IPS DF 19.7 (cell line): ENCODE measurements around the gene PARVA.

Experiments used
- DNase-seq: peaks from one replicate; pipeline ENCODE4 v3.0.0-alpha.2; 2013; ENCODE audit warnings: low read depth, low spot score

Gene PARVA

DNA sequence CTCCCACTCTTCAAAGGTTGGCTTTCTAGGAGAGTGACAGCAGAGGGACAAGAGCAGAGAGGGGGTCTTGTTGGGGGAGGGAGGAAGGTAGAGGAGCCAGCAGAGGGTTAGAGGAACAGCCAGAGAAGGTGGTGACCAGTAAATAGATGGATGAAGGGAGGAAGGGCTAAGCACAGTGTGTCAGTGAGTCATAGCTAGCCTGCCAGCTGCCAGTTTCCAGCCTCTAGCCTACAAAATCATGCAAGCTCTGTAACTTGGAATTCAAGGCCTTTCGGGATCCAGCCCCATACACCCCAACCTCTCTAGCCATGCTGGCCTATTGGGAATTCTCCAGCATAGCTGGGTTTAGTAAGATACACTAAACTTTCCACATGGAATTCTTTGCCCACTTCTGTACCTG lies 149.4 kb downstream of the PARVA start:
- DNase-seq: no peak

DNA sequence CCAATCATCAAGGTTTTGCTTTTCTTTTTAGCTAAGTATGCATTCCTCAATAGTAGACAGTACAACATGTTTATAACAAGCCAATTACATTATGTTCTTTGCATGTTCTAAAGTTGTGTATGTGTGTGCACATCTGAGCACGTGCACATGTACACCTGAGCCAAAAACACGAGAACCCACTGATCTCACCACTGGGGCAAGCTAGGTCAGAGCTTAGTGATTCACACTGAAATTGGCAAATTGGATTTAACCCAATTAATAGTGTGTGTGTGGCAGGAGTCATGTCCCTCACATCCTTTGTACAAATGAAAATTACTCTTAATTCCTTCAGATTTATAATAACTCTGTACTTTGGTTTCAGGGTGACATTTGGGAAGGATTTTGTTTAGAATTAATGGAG lies 151.1 kb downstream of the PARVA start:
- no peak for DNase-seq

DNA sequence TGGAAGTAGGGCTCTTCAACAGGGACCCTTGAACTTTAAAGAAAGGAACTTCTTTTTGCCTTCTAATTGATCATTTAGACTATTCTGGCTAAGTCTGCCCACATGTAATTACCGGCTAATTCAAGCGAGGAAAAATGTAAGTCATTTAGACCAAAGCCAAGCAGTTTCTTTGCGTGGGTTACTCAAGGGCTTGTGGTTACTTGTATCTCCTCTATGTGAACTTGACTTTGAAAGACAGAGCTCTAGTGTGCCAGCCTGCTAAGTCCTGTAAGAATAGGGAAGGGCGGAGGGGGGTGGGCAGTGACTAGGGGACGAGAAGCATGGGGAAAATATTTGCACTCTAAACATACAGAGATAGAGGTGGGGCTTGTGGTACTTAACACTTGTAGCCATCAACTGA lies 151.7 kb downstream of the PARVA start:
- no peak for DNase-seq

DNA sequence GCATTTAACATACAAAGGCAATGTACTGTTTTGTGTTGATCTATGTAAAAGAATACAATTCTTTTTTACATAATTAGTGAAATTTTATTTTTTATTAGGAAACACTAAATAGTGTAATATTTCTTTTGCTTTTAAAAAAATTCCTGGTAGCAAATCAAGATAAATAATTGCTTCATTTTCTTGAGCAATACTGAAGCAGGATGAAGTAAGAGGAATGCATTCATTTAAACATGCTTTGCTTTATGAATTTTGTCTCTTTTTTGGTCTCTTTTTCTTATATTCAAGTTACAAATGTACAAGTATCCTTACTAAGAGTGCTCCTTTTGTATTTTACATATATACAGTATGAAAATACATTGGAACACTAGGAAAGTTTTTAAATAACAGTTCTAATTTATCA lies 152.4 kb downstream of the PARVA start:
- no peak for DNase-seq

DNA sequence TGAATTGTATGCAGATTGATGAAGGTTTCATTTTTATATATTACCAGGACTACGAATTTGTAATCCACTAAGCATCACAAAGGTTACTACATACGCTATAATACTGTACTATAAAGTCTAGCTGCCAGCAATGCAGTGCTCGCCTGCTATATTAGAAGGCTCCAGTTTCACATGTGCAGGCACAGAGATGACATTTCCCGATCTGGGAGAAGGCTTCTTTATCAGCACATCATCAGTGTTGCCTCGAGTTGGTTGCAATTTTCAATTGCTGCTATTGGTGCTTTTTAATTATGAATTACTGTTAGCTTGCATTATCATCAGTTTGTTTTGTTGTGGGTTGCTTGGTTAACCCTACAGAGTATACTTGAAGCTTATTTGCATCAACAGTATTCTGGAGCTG lies 153.6 kb downstream of the PARVA start:
- DNase-seq: no peak

DNA sequence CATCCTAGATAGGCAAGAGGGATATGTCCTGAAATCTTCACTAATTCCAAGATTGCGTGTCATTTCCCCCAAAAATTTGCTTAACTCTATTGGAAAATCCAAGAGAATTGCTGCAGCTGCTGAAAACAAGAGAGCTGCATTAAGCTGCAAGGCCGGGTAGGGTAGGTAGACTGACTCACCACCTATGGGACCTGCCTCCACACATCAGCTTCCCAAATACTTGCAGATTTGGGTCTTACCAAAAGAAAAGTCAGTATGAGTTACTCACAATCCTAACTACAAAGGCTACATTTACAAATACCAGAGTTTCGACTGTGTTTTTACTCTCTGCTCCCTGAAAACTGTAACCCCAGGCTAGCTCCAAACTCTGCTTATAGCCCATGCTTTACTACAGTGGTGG lies 154.3 kb downstream of the PARVA start:
- no peak for DNase-seq

DNA sequence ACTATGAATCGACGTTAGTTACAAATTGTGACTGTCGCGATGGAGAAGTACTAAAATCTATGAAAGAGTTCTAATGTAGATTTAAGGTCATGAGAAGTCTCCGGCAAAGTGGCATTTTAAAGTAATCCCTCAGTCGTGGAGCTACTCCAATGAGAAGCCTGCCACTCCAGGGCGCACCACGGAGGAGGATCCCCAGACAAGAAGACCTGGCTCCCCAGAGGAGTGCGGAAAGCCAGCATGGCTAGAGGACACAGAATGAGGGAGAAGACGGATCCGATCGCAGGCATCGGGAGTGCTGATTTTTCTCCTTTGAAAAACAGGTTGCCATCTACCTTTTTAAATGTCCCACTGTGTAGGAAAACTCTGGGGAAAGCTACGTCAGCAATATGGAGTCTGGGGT lies 155.2 kb downstream of the PARVA start:
- DNase-seq: no peak

DNA sequence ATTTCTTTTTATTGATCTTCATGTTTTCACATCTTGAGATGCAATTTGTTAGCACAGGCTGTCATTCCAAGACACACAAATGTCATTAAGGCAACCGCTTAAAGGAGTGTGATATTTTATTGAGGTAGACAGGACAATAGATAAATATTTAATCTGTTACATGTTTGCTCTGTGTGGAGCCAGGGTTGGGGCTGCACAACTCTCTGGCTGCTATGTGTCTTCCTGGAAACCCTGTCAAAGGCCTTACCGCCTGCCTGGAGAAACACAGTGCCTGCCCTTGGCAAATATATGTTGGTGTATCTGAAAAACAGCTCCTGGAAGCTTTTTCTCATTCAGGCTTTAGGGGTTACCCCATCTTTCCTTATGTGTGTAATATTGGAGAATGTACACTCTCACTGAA lies 157.2 kb downstream of the PARVA start:
- no peak for DNase-seq

DNA sequence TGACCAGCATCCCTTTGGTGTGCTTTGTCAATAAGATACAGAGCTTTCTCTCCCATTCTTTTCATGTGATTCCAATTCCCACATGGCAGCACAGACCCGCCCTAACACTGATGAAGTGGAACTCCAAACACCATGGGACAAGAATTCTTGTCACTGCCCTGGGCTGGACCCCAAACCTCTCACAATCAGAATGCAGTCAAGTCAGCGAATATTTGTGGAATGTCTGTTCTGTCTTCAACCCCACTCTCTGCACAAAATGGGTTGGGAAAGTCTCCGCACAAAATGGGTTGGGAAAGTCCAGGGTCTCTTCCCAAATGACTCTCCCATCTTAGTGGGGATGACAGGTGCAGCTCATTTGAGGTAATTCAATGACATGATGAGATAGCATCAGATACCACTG lies 157.9 kb downstream of the PARVA start:
- no peak for DNase-seq

DNA sequence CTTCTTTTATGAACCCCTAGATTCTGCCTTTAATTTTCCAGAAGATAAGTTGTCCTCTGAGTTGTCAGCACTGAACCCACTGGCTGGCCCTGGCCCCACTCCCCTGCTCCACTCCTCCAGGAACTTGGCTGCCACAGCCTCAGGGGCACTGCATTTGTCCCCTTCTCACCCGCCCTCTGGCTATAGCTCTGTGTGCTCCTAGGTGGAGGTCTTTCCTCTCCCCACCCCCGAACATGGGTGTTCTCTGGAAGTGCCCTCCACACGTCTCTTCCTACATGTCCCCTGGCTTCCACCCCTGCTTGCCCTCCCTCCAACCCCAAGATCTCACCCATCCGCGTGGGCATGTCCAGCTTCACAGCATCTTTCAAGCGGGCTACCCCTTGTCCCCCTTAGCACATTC lies 159.2 kb downstream of the PARVA start:
- DNase-seq: no peak

DNA sequence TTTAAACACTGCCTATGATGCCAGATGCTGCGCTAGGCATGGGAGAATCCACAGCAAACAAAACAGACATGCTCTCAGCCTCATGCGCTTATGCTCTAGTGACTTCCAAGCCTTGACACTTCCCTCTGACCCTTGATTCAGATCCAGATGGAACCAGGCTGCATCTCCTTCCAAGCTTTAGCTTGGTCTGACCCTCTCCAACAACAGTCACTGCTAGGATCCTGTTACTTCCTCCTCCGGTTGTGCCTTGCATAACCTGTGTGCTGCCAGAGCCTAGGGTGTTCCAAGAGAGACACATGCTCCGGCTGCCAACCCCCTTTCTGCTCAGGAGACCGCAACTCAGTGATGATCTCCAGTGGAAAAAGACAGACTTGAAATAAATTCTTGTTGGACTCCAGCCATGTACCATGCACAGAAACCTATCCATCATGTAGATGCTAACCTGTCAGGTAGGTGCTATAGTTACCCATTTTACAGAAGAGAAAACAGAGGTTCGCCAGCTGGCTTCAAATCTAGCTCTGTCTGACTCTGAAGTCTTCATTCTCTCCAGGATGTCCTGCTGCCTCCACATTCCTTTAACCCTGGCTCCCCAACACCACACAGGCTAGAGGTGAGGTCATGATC lies 160.5 kb downstream of the PARVA start:
- no peak for DNase-seq

DNA sequence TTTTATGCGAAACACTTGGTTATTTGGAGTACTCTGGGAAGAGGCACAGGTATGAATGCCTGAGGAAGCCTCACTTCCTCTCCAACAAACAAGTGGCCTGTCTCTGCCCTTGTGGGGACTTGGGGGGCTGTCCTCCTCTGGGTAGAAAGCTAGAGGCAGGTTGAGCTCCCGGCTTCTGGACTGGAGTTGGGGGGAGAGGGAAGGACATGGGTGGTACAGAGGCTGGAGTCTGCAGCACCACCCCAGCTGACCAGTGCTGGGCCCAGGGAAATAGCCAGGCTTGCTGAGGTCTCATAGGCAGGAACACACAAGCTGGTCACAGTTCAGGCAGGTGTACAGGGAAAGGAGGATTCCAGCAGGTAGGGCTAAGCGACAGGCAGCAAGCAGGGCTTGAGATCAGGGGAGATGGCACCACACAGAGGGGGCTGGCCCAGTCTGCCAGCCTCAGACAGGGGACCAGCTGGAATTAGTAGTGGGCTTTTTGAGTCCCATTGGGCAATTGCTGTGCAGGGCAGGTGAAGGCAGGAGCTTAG lies 161.6 kb downstream of the PARVA start:
- no peak for DNase-seq

DNA sequence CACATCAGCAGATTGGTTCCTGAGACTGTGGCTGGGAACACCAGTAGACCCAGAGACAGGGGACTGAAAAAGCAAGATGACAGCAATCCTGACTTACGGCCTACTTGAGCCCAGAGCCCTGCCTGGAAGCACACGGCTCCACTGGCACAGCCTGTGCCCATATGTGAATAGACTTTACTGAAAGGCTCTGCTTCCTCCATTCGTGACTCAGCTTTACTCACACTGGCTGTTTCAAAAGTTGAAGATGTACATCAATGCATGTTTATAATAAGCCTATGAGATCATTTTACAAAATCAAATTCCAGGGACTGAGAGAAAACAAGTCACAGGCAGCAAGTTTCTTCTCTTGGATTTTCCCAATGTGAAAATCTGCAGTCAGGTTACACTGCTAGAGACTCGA lies 162.2 kb downstream of the PARVA start:
- no peak for DNase-seq

DNA sequence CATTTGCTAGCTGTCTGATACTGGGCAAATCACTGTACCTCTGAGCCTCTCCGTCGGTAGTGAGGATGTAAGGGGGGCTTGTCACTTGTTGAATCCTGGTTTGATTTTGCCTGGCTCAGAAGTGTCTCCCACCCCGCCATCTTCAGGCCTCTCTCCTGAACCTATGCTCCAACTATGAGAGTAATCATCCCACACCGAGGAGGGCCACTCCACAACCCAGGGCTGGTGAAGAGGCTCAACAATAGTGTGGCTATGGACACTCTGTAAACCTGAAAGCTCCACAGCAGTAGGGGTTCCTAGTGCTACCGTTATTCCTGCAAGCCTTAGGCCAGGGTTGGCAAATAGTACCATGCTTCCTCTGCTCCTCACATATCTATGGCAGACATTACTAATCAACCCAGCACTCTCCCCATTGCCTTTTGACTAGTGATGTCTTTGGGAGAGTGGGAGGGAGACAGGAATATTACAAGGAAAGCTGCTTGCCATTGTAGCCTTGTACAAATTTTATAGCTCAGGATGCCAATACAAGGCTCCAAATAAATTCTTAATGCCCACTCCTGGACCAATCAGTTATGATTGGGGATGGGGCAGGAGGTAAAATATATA lies 162.8 kb downstream of the PARVA start:
- DNase-seq: no peak

DNA sequence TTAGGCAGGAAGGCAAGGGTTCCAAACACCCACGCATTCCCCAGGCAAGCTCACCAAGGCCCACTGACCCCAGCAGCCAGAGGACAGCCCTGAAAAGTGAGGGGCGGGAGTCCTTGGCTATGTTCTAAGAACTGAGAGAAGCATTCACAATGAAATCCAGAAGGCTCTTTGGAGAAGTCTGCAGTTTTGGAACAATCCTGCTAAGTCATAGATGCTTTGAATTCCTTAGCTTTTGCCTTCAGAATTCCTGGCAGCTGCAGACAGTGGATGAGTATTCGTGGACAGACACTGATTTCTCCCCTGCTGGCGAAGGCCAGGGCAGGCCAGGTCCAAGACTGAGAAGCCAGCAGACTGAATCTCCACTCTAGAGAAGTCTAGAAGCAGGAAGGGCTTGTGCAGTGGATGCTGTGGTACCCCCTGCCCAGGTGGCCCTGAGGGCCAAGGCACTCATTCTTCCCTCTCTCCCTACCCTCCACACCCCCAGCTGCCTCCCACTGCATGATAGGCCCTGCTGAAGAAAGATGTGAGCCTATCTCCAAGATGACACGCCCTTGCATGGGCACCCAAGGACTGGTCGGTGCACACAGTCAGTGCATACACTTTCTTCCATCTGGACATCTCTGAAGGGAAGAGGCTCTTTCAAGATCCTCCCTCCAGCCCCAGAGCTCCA lies 163.7 kb downstream of the PARVA start:
- no peak for DNase-seq

DNA sequence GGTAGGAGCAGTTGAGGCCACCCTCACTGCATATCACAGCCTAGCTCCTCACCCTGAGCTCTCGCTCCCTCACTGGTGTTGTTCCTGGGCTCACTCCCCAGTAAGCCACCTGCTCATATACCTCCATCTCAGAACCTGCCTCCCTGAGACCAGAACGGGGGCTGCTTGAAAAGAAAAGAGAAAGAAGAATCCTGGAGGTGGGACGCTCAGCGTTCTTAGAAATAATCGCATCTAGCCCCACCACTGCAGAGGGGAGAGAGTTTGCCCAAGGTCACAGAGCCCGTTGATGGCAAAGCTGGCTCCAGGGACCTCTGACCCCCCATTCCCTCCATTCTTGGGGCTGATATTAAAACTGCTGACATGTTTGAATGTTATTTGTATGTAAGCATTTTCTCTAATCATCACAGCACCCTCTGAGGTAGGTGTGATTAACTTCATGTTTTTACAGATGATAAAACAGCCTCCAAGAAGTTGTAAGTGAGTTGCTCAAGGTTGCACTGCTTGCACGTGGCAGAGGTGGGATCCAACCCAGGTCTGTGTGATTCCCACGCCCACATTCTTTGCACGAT lies 164.3 kb downstream of the PARVA start:
- DNase-seq: no peak

DNA sequence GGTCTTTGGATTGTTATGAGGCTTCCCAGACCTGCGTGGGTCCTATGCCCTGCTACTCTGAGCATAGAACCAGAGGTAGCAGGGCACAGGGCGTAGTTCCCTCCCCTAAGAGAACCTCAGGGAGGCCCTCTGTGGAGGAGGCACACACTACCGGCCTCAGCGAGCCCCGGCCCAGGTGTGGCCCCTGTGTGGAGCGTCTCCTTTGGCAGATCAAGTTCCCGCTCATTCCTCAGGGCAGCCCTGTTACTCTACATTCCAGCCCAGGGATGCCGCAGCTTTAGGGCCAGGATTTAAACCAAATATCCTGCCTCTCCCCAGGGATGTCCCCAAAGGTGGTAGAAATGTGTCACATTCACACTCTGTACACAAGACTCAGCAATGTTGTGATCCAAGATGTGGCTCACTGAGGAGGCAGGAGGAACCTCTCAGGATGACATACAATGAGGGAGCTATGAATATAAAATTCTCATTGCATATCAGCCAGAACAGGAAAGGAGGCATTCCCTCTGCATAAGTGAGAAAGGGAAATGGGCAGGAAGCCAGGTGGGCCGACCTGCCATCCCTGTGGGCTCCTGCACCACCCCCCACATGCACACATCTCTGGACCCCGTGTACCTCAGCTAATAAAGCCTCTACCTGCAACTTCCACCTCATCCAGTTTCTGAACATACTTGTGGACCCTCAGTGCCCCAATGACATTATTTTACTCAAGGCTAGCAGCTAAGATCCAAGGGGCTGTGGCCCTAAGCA lies 165.0 kb downstream of the PARVA start:
- no peak for DNase-seq

DNA sequence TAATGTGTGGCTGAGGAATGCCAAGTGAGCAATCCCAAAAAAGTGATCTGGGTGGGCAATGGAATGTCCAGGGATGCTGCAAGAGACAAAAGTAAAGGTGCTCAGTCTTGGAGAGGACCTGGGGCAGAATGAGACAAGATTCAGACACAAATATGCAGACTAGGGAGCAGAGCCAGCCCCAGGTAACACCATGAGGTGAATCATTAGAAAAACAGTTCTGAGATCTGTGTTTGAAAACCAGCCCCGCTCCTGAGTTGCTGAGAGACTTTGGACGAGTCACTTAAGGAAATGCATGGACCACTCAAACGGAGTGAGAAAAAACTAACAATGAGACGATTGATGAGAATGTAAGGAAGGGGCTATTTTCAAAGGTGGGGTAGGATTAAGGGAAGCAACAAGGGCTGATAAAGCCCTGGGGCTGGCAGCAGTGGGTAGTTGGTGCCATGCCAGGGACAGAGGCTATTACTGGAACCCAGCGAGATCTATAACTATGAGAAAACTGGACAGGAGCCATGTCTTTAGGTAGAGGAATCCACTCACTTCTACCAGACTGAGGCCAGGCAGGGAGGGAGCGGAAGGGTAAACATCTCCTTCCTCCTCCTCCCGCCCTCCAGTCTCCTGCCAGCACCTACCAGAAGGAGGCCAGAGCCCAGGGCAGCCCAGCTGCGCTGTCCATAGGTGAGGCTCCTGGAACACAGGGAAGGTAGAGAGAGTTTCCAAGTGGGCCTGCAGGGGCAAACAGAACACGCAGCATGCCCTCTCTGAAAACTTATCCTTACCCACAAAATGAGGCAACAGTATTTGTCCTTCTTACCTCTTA lies 166.4 kb downstream of the PARVA start:
- no peak for DNase-seq

DNA sequence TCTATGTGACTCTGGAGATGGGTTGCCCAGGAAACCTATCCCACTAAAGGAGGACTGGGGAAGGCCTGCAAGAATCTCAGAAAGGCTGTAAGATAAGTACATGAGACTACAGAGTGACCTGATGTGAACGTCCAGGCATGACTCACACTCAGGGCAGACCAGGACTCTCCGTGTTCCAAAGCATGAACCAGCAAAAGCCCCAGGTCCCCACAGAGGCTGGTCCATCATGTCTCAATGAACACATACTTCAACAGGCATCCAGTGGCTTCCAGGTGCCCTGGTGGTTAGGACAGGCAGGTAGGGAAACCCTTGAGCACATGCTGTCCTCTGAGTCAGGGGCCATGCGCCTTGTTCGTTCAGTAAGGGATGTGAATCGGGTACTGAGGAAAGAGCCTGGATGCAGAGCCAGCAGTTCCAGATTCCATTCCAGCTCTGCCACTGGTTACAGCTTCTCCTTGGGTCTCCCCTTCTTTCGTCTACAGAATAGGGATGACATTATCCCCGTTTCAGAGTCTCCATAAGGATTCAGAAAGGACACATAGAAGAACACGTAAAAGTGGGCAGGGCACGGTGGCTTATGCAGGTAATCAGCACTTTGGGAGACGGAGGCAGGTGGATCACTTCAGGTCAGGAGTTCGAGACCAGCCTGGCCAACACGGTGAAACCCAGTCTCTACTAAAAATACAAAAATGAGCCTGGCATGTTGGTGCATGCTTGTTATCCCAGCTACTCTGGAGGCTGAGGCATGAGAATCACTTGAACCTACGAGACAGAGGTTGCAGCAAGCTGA lies 167.8 kb downstream of the PARVA start:
- DNase-seq: no peak

DNA sequence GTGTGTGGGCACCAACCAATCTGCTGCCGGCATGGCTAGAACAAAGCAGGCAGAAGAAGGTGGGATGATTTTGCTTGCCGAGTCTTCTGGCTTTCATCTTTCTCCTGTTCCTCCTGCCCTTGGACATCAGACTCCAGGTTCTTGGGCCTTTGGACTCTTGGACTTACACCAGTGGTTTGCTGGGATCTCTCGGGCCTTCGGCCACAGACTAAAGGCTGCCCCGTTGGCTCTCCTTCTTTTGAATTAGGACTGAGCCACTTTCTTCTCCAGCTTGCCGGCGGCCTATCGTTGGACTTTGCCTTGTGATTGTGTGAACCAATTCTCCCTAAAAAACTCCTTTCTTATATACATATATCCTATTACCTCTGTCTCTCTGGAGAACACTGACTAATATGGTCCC lies 168.8 kb downstream of the PARVA start:
- DNase-seq: no peak
